DMS79 treated with DMSO at 0.1 percent for 48 hours (cell line): ENCODE results near the gene NSF.

Source experiments
- DNase-seq: peaks from one replicate; lab custom pipeline; 2025; lab: John Stamatoyannopoulos, UW

Gene NSF

DNA sequence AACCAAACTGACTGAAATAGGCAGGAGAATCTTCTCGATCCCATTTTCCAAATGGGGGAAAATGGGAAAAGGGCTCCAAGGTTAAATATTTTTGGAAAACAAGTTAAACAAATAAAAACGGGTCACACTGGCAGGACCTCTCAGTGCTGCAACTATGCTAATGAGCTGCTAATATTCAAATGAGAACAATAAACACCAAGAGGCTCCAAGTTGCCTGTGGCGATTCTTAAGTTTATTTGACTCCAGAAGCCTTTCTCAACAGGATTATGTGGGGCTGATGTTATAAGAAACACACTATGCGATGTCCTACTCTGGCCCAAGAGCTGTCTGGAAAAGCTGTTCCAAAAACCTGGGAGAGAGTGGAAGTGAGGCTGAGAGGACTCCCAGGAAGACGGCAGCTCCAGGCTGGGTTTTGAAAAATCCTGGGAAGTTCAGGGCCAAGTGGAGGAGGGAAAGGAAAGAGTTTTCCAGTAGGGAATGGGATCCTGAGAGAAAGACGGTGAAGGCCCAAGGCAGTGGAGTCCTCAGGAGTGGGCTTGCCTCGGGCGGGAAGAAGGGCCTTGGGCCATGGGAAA, 206.6 kb downstream of the NSF start:
- DNase-seq: no peak

DNA sequence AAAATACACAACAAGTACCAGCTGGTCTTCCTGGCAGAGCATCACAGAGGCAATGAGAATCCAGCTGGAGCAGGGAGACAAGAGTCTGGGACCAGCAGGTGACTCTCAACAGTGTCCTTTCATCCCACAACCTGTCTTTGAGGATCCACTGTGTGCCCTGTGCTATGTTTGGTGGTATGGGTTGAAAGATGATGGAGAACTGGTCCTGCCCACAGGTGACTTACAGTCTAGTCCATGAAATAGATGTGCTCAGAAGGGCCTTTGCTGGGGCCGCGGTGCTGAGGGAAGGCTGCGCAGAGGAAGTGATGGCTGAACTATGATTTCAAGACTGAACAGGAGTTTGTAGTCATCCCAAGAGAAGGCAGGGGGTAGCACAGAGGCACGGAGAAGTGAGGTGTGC, 210.1 kb downstream of the NSF start:
- DNase-seq: no peak

GRCh38 chr17:46802800-46803199, 212.3 kb downstream of the NSF start:
- DNase-seq: no peak

GRCh38 chr17:46803544-46803943, 213.1 kb downstream of the NSF start:
- no peak for DNase-seq

DNA sequence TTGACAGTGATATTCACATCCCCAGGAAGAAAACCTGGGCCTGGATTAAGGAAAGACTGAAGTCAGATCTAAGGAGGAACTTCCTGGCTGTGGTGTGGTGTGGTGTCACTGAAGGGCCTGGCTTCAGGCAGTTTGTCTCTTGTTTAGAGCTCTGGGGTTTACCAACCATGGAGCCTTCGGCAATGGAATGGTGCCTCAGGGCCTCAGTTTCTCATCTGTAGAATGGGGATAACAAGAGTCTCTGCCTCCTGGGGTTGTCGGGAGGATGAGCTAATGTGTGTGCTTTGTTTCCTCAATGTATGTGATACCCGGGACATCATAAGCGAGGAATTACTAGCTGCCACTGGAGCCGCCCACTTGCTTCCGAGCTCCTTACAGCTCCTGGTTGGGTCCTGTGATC, 215.3 kb downstream of the NSF start:
- DNase-seq: no peak
